ENCODE data around the gene MRPL52.
"Not testable (repeated sequence)": the region's sequence is repeated elsewhere in the genome, so short reads cannot be mapped to it uniquely, and the experiment has no call there.

The MRPL52 gene

DNA sequence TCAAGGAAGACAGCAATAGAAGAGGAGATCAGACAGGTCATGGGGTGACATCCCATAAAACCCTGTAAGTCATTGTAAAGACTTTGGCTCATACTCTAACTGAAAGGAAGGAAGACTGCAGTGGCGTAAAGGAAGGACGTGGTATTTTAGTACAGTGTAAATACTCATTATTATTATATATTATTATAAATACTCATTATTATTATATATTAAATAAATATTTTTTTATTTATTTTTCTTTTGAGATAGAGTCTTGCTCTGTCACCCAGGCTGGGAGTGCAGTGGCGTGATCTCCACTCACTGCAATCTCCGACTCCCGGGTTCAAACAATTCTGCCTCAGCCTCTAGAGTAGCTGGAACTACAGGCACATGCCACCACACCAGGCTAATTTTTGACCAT lies 26.7 kb downstream of the MRPL52 start:
- no peak overlapping the region for H3K4me3 ChIP-seq (ENCODE audit: low read length)
- no peaks in the 10 kb centered on the region for H3K27me3 ChIP-seq (ENCODE audit: control insufficient read depth, low read length)
- TF ChIP-seq EZH2phosphoT487 (IDR thresholded peaks at IDR 0.05; ENCODE audit: borderline replicate concordance, low read length): no peak
- no peaks in the 10 kb centered on the region for H3K36me3 ChIP-seq (ENCODE audit: control insufficient read depth, low read length)
- H3K9me2 ChIP-seq (replicated peaks; ENCODE audit: control insufficient read depth, low read length): no peaks in the 10 kb centered on the region
- peaks cover 11% of the 10 kb centered on the region for H3K4me1 ChIP-seq (ENCODE audit: control insufficient read depth, low read length)
- H3F3A ChIP-seq (ENCODE audit: control insufficient read depth, insufficient read depth): peaks cover 8% of the 10 kb centered on the region
- H3K79me2 ChIP-seq (ENCODE audit: control insufficient read depth, low read length): no peaks in the 10 kb centered on the region
- no peak overlapping the region for H3K4me2 ChIP-seq (ENCODE audit: low read length)
- H3K9me3 ChIP-seq (ENCODE audit: control insufficient read depth, insufficient read depth, low read length): no peaks in the 10 kb centered on the region
- no peak overlapping the region for H3K27ac ChIP-seq (ENCODE audit: low read depth, low read length)
- no peaks in the 10 kb centered on the region for H4K20me1 ChIP-seq (ENCODE audit: control insufficient read depth, insufficient read depth, low read depth, low read length)

DNA sequence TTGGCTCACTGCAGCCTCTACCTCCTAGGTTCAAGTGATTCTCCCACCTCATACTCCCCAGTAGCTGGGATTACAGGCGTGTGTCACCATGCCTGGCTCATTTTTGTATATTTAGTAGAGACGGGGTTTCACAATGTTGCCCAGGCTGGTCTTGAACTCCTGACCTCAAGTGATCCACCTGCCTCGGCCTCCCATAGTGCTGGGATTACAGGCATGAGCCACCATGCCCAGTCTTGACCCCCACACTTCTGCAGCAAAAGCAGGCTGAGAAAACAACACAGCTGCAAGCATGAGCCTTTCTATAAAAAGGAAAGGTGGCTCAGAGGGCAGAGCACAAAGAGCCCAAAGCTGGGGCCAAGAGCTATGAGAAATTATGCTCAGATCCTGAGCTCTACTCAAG lies 30.7 kb downstream of the MRPL52 start:
- H3K9me2 ChIP-seq (replicated peaks; ENCODE audit: control insufficient read depth, low read length); H3K27ac ChIP-seq (ENCODE audit: low read depth, low read length); H3K36me3 ChIP-seq (ENCODE audit: control insufficient read depth, low read length); H3K4me3 ChIP-seq (ENCODE audit: low read length); H3K79me2 ChIP-seq (ENCODE audit: control insufficient read depth, low read length); H3K9me3 ChIP-seq (ENCODE audit: control insufficient read depth, insufficient read depth, low read length); H4K20me1 ChIP-seq (ENCODE audit: control insufficient read depth, insufficient read depth, low read depth, low read length); H3K4me1 ChIP-seq (ENCODE audit: control insufficient read depth, low read length); H3F3A ChIP-seq (ENCODE audit: control insufficient read depth, insufficient read depth); H3K4me2 ChIP-seq (ENCODE audit: low read length); H3K27me3 ChIP-seq (ENCODE audit: control insufficient read depth, low read length): not testable (repeated sequence)

DNA sequence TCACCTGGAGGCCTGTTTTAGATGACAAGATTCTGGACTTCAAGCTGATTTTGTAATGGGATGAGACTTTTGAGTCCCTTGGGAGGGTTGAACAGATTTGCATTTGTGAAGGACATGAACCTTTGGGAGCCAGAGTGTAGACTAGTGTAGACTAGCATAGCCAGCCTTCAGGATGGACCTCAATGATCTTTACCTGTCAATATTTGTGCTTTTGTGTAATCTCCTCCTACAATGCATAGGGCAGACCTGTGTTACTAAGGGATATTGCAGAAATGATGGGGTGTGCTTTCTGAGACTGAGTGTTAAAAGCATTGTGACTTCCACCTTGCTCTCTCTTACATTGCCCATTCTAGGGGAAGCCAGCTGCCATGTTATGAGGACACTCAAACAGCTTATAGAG lies 32.0 kb downstream of the MRPL52 start:
- H3K79me2 ChIP-seq (ENCODE audit: control insufficient read depth, low read length): no peaks in the 10 kb centered on the region
- peaks cover 11% of the 10 kb centered on the region for H3K4me1 ChIP-seq (ENCODE audit: control insufficient read depth, low read length)
- no peaks in the 10 kb centered on the region for H3F3A ChIP-seq (ENCODE audit: control insufficient read depth, insufficient read depth)
- H3K9me2 ChIP-seq (replicated peaks; ENCODE audit: control insufficient read depth, low read length): no peaks in the 10 kb centered on the region
- no peaks in the 10 kb centered on the region for H4K20me1 ChIP-seq (ENCODE audit: control insufficient read depth, insufficient read depth, low read depth, low read length)
- no peaks in the 10 kb centered on the region for H3K27me3 ChIP-seq (ENCODE audit: control insufficient read depth, low read length)
- TF ChIP-seq CTCF (IDR thresholded peaks at IDR 0.05; ENCODE audit: low read depth, low read length, poor library complexity, severe bottlenecking): no peak
- no peak for TF ChIP-seq EZH2phosphoT487 (IDR thresholded peaks at IDR 0.05; ENCODE audit: borderline replicate concordance, low read length)
- H3K4me2 ChIP-seq (ENCODE audit: low read length): no peak overlapping the region
- H3K36me3 ChIP-seq (ENCODE audit: control insufficient read depth, low read length): no peaks in the 10 kb centered on the region
- H3K27ac ChIP-seq (ENCODE audit: low read depth, low read length): no peak overlapping the region
- no peak overlapping the region for H3K4me3 ChIP-seq (ENCODE audit: low read length)
- H3K9me3 ChIP-seq (ENCODE audit: control insufficient read depth, insufficient read depth, low read length): no peaks in the 10 kb centered on the region

DNA sequence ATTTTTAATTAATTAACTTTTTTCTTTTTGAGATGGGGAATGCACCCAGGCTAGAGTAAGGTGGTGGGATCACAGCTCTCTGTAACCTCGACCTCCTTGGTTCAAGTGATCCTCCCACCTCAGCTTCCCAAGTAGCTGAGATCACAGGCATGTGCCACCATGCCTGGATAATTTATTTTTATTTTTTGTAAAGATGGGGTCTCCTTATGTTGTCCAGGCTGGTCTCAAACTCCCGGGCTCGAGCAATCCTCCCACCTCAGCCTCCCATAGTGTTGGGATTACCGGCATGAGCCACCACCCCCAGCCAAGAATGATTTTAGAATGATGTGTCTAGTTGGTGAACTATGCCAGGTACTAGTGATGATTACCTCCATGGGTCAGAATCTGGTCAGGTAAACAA lies 35.3 kb downstream of the MRPL52 start:
- no peaks in the 10 kb centered on the region for H3K27me3 ChIP-seq (ENCODE audit: control insufficient read depth, low read length)
- H3K4me1 ChIP-seq (ENCODE audit: control insufficient read depth, low read length): peaks cover 14% of the 10 kb centered on the region
- H3K9me3 ChIP-seq (ENCODE audit: control insufficient read depth, insufficient read depth, low read length): no peaks in the 10 kb centered on the region
- H4K20me1 ChIP-seq (ENCODE audit: control insufficient read depth, insufficient read depth, low read depth, low read length): no peaks in the 10 kb centered on the region
- no peak overlapping the region for H3K27ac ChIP-seq (ENCODE audit: low read depth, low read length)
- TF ChIP-seq CTCF (IDR thresholded peaks at IDR 0.05; ENCODE audit: low read depth, low read length, poor library complexity, severe bottlenecking) (no peak), EZH2phosphoT487 (IDR thresholded peaks at IDR 0.05; ENCODE audit: borderline replicate concordance, low read length) (no peak)
- no peaks in the 10 kb centered on the region for H3K79me2 ChIP-seq (ENCODE audit: control insufficient read depth, low read length)
- no peak overlapping the region for H3K4me3 ChIP-seq (ENCODE audit: low read length)
- no peaks in the 10 kb centered on the region for H3K36me3 ChIP-seq (ENCODE audit: control insufficient read depth, low read length)
- no peaks in the 10 kb centered on the region for H3F3A ChIP-seq (ENCODE audit: control insufficient read depth, insufficient read depth)
- H3K9me2 ChIP-seq (replicated peaks; ENCODE audit: control insufficient read depth, low read length): no peaks in the 10 kb centered on the region
- no peak overlapping the region for H3K4me2 ChIP-seq (ENCODE audit: low read length)
